HG03432 (cell line): Measurements from ENCODE around the gene ALMS1.
"Not testable (repeated sequence)": the region's sequence is repeated elsewhere in the genome, so short reads cannot be mapped to it uniquely, and the experiment has no call there.

Source experiments
- ATAC-seq: cut with Tn5 transposase; IDR thresholded peaks from one replicate; pipeline ENCODE4 v1.9.1; 2021; ENCODE audit warnings: mild to moderate bottlenecking, moderate library complexity; ENCODE audit not compliant: unreplicated experiment

ALMS1 gene

DNA sequence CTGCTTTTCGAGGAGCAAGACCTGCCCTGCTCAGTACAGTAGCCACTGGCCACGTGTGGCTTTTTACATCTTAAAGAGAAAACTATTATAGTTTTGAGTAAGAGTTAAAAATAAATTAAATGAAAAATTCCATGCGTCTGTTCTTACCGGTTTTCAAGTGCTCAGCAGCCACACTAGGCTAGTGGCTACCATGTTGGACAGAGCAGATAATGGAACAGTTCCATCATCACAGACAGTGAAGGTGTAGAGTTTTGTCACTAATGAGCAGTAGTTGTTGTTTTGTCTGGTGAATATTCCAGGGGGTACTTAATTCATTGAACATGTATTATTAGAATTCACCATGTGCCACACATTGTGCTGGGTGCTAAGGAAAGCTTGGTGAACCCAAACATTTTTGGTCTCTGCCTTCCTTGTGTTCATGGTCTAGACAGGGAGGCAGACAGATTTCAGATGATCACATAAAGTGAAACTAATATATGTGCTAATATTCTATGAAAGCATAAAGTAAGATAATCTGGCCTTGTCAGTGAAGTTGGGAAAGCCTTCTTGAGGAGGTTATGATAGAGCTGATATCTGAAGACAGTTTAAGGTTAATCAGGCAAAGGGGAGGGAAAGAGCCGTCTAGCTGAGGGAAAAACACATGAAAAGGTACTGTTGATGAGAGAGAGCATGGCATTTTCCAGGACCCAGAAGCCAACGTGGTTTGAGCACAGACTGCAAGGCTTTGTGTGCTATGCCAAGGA is 1.4 kb downstream of the ALMS1 start:
- ATAC-seq = no peak

DNA sequence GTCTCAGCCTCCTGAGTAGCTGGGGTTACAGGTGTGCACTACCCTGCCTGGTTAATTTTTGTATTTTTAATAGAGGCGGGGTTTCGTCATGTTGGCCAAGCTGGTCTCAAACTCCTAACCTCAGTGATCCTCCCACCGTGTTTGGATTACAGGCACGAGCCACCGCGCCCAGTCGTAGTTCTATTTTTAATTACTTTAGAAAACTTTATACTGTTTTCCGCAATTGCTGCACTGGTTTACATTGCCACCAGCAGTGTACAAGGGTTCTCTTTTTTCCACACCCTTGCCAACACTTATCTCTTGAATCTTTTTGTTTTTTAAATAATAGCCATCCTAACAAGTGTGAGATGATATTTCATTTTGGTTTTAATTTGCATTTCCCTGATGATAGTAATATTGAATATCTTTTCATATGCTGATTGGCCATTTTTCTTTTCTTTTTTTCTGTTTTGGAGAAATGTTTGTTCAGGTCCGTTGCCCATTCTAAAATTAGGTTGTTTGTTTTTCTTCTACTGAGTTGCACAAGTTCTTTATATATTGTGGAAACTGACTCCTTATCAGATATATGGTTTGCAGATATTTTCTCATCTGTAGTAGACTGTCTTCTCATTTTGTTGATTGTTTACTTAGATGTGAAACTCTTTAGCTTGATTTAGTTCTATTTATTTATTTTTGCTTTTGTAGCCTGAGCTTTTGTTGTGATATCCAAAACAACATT is 16.9 kb downstream of the ALMS1 start:
- no peak for ATAC-seq

DNA sequence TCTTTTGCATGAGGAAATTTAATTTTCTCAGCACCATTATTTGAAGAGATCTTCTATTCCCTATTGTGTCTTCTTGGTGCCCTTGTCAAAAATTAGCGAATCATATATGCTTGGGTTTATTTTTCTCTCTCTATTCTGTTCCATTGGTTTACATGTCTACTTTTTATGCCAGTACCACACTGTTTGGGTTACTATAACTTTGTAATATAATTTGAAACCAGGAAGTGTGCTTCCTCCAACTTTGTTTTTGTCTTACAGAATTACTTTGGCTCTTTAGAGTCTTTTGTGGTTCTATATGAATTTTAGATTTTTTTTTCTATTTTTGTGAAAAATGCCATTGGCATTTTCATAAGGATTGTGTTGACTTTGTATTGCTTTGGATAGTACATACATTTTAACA is 17.6 kb downstream of the ALMS1 start:
- ATAC-seq = no peak

DNA sequence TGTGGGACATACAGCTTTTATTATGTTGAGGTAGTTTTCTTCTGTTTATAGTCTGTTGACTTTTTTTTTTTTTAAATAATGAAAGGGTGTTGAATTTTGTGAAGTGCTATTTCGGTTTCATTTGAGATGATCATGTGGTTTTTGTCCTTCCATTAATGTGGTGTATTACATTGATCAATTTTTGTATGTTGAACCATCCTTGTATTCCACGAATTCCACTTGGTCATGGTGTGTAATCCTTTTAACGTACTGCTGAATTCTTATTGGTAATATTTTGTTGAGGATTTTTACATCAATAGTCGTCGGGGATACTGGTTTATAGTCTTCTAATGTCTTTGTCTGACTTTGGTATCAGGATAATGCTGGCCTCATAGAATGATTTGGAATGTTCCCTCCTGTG is 18.8 kb downstream of the ALMS1 start:
- no peak for ATAC-seq

DNA sequence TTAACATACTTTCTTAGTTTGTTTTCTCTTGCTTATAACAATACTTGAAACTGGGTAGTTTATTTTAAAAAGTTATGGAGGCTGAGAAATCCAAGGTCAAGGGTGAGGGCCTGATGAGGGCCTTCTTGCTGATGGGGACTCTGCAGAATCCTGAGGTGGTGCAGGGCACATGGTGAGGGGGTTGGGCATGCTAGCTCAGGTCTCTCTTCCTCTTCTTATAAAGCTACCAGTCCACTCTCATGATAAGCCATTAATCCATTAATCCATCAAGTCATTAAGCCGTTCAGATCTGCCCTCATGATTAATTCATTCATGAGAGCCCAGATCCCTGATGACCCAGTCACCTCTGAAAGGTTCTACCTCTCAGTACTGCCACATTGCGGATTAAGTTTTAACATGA is 21.4 kb downstream of the ALMS1 start:
- ATAC-seq = no peak

DNA sequence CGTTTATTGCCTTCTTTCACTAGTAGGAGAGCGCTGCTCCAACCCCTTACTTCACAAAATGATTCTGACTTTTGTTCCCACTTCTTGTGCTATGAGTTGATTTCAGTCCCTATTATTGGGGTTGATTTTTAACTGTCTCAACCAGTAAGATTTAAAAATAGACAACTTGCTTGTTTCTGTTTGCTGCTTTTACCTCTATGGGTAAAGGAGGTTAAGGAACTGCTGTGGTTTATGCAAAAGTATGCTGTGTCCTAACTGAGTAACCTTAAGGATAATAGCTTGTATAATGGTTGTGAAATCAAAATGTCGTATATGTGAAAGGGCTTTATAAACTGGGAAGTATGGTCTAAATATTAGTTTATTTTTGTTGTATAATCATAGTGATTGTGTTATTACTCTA is 22.6 kb downstream of the ALMS1 start:
- peak; percentile 67 for ATAC-seq

DNA sequence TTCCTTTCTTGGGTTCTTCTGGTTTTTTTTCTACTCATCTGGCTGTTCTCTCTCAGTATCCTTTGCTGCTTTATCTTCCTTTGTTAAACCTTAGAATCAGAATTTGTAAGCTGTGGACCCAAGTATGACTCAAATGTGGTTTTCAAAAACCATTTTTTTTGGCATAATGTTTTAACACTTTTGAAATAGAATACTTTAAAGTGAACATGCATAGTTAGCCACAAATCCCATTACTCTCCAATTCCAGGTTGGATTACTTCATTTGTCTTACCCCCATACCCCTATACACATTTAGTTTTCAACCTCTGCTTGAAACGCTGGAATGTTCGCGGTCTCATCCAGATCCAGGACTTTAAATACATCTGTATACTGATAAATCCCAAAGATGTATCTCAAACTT is 29.1 kb downstream of the ALMS1 start:
- ATAC-seq = no peak

DNA sequence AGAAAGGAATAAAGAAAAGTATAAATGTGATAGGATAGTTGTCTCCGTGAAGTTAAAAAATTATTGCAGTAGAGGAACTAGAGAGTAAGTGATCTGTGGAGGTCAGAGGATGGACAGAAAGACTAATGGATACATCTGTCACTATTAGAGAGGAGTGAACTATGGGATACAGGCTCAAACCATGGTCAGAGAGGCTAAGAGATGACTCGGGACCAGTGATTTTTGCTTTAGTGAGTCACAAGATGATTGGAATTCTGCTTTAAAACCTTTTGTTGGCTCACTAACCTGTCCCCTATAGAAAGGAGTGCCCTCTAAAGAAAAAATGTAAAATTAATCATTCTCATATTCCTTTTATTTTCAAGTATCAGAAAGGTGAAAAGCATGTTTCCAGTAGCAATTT is 30.3 kb downstream of the ALMS1 start:
- no peak for ATAC-seq

DNA sequence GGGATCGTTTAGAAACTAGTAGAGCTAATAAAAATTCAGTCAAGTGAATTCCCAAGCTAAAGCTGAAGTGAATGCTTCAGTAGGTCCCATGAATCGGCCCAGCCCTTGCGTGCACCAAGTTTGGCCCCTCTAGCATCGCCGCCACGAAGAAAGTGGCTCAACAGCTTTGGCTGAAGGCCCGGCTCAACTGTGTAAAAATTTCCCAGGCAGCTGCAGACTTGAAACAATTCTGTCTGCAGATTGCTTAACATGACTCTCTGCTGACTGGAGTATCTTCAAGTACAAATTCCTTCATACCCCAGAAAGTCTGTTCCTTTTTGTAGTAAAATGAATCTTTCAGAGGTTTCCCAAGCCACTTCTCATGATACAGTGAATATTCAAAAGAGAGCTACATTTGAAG is 32.7 kb downstream of the ALMS1 start:
- no peak for ATAC-seq

DNA sequence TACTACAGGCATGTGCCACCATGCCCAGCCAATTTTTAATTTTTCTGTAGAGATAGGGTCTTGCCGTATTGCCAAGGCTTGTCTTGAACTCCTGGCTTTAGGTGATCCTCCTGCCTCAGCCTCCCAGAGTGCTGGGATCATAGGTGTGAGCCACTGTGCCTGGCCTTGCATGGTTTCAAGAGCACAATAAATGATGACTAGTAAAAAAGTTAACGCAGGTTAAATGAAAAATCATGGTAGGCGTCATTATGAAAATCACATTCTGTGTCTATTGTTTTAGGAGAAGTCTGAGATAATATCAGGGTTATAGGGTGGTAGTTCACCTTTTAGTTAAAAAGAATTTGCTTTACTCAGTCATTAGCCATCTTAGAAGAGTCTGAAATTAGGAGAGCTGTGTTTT is 38.3 kb downstream of the ALMS1 start:
- no peak for ATAC-seq

DNA sequence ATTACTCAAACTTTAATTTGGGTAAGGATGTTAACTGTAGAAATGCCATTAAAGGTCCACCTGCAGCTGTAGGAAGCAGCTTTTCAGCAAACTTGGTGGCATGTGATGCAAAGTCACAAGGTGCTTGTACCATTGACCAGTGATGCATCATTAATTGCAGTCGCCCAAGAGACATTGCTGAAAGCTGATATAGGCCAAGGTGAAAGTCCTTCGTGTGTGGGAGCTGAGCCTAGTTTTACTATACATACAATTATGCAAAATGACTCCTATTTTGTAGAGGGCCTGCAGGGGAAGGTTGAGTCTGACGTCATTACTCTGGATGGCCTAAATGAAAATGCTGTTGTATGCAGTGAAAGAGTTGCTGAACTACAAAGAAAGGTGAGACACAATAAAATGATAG is 40.5 kb downstream of the ALMS1 start:
- ATAC-seq = no peak

DNA sequence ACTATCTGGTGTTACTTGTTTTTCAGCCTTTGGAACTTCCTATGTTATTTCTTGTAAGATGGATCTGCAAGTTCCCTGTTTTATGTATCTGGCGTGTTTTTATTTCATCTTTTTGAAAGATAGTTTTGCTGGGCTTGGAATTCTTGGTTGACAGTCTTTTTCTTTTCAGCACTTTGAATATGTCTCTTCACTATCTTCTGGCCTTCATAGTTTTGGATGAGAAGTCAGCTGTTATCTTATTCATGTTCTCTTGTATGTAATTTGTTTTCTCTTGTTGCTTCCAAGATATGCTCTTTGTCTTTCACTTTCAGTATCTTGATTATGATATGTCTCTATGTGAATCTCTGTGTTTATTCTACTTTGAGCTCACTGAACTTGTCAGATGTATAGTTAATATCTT is 50.4 kb downstream of the ALMS1 start:
- no peak for ATAC-seq

DNA sequence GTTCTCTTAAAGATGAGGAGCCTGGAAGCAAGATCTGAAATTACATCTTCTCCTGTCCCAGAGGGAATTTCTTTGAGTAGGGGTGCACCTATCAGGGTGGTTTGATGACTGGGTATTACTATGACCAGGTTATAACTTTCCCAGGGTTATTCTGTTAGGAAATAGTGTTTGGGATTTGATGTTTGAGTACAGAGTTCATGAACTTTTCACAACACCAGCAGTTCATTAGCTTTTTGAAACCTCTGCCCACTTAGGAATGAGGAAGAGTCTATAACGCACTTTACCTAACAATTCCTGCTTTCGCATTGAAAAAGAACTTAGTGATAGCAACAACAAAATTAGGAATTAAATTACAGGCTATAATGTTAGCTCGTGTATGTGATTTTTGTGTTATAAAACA is 58.6 kb downstream of the ALMS1 start:
- ATAC-seq = no peak

DNA sequence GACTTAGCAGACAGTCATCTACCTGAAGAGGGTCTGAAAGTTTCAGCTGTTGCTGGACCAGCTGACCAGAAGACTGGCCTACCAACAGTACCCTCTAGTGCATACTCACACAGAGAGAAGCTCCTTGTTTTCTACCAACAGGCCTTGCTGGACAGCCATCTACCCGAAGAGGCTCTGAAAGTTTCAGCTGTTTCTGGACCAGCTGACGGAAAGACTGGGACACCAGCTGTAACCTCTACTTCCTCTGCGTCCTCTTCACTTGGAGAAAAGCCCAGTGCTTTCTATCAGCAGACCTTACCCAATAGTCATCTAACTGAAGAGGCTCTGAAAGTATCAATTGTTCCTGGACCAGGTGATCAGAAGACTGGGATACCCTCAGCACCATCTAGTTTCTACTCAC is 63.2 kb downstream of the ALMS1 start:
- no peak for ATAC-seq

DNA sequence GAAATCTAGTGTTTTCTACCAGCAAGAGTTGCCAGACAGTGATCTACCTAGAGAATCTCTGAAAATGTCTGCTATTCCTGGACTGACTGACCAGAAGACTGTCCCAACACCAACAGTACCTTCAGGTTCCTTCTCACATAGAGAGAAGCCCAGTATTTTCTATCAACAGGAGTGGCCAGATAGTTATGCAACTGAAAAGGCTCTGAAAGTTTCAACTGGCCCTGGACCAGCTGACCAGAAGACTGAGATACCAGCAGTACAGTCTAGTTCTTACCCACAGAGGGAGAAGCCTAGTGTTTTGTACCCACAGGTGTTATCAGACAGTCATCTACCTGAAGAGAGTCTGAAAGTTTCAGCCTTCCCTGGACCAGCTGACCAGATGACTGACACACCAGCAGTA is 63.8 kb downstream of the ALMS1 start:
- ATAC-seq = no peak

DNA sequence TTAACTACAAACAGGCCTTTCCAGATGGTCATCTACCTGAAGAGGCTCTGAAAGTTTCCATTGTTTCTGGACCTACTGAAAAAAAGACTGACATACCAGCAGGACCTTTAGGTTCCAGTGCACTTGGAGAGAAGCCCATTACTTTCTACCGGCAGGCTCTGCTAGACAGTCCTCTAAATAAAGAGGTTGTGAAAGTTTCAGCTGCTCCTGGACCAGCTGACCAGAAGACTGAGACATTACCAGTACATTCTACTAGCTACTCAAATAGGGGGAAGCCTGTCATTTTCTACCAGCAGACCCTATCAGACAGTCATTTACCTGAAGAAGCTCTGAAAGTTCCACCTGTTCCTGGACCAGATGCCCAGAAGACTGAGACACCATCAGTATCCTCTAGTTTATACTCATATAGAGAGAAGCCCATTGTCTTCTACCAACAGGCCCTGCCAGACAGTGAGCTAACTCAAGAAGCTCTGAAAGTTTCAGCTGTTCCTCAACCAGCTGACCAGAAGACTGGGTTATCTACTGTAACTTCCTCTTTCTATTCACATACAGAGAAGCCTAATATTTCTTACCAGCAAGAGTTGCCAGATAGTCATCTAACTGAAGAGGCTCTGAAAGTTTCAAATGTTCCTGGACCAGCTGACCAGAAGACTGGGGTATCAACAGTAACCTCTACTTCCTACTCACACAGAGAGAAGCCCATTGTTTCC is 65.8 kb downstream of the ALMS1 start:
- peak; percentile 98 for ATAC-seq

DNA sequence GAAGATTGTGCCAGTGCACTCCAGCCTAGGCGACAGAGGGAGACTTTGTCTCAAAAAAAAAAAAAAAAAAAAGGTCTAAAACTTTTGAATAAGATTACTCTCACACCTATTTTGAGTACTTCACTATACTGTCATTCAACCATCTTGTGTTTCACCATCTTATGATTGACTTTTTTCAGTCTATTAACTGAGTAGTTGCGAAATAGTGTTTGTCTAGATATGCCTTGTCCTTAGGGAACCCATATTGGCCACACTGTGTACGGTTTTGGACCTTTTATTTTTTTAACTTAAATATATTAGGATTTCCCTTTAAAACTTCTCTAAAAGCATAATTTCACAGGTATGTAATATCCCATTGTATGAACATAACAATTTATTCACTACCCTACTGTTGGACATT is 72.3 kb downstream of the ALMS1 start:
- no peak for ATAC-seq

DNA sequence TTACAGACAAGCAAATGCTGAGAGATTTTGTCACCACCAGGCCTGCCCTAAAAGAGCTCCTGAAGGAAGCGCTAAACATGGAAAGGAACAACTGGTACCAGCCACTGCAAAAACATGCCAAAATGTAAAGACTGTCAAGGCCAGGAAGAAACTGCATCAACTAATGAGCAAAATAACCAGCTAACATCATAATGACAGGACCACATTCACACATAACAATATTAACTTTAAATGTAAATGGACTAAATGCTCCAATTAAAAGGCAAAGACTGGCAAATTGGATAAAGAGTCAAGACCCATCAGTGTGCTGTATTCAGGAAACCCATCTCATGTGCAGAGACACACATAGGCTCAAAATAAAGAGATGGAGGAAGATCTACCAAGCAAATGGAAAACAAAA is 76.8 kb downstream of the ALMS1 start:
- not testable (repeated sequence) for ATAC-seq

DNA sequence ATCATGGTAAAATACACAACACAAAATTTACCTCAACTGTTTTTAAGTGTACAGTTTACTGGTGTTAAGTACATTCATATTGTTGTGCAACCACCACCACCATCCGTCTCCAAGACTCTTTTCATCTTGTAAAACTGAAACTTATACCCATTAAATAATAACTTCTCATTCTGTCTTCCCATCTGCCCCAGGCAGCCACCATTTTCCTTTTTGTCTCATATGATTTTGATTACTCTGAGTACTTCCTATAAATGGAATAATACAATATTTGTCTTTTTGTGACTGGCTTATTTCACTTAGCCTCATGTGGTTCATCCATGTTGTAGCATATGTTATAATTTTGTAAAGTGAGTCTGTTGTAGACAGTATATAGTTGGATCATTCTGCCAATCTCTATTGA is 82.7 kb downstream of the ALMS1 start:
- no peak for ATAC-seq

DNA sequence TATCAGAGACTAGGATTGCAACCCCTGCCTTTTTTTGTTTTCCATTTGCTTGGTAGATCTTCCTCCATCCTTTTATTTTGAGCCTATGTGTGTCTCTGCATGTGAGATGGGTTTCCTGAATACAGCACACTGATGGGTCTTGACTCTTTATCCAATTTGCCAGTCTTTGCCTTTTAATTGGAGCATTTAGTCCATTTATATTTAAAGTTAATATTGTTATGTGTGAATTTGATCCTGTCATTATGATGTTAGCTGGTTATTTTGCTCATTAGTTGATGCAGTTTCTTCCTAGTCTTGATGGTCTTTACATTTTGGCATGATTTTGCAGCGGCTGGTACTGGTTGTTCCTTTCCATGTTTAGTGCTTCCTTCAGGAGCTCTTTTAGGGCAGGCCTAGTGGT is 98.2 kb downstream of the ALMS1 start:
- ATAC-seq = not testable (repeated sequence)

DNA sequence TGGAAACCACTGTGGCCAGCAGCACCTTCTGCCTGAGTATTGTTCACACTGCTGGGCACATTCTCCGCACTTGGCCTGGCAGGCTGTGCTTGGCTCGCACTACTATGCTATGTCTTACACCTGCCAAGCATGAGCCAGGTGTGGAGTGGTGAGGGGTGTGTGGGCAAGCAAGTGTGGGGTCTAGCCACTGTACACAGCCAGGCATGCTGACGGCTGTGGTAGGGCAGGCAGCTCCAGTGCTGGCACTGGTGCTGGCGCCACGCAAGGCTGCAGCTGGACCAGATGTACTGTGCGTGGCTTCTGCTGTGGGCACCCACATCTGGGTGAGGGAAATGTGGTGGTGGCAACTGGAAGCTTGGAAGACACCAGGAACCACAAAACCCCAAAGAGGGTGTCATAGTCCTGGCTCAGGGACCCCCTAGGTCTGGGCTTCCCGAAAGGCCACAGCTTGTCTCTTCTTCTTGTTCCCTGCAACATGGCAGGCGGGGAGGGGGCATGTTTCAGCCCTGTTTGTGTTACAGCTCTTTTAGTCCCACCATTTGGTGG is 101.5 kb downstream of the ALMS1 start:
- ATAC-seq = no peak

DNA sequence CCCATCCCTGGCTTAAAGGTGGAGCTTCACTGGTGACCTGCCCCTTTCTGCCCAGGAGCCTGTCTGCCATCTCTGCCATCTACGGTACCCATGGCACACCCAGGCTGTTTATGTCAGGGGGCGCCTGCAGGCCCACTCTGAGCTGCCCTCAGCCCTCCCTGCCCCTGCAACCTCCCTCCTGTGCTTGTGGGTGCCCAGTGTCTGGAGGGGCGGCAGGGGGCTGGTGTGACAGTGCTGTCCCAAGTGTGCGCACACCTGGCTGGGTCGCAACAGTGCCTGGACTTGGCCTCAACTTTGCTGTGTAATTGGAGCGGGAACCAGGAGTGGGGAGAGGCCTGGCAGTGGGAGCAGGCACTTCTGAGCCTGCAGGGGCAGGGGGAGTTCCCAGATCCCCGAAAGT is 102.4 kb downstream of the ALMS1 start:
- no peak for ATAC-seq
